Activated CD4-positive, alpha-beta T cell treated with anti-CD3 and anti-CD28 coated beads for 48 hours (primary cell): ENCODE measurements around the gene RAB40AL.

Experiments used
- DNase-seq: peaks from one replicate; pipeline ENCODE4 v3.0.0-alpha.2; 2020

The RAB40AL gene

DNA sequence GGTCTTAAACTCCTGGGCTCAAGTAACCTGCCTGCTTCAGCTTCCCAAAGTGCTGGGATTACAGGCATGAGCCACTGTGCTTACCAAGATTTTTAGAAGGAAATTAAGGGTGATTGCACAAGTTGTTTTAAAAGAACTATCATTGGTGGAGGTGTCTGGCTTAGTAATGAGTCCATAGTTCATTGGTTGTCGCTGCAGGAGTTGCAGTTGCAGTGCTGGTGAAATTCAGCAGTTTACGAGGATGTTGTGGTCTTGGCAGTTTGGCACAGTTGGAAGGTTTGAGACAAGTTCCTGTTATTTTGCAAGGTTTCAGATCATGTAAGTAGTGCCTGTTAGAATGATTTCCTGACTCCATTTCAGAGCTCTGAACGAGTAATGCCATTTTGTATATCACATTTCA is 48.1 kb downstream of the RAB40AL start:
- DNase-seq, result no peak
